ENCODE results near the gene ASCC1.
"Not testable (repeated sequence)": the region's sequence is repeated elsewhere in the genome, so short reads cannot be mapped to it uniquely, and the experiment has no call there.

The ASCC1 gene

GRCh38 chr10:72215611-72216549 lies at the start of gene ASCC1, which contains the start of gene ANAPC16:
Gene ASCC1, minus strand, starts transcription at chr10:72216276. Its CDS starts 2,978 bp downstream, at chr10:72213298.
Gene ANAPC16, plus strand, starts transcription at chr10:72216012. Its CDS starts 7,903 bp downstream, at chr10:72223915.
- DNase-seq = peak; percentile 85

- no peak for DNase-seq
Observed at GRCh38 chr10:72265508-72265907, 49.4 kb upstream of the ASCC1 start.

GRCh38 chr10:72264536-72264935 lies 48.5 kb upstream of the ASCC1 start:
- DNase-seq = no peak

GRCh38 chr10:72263613-72264241 lies 47.7 kb upstream of the ASCC1 start:
- DNase-seq = no peak

GRCh38 chr10:72261784-72262404 lies 45.8 kb upstream of the ASCC1 start:
- no peak for DNase-seq

GRCh38 chr10:72260976-72261783 lies 45.1 kb upstream of the ASCC1 start:
- DNase-seq = no peak

GRCh38 chr10:72260239-72260975 lies 44.3 kb upstream of the ASCC1 start:
- peak; percentile 40 for DNase-seq

- no peak for DNase-seq
Observed at GRCh38 chr10:72259491-72260238, 43.6 kb upstream of the ASCC1 start.

GRCh38 chr10:72258617-72259016 lies 42.5 kb upstream of the ASCC1 start:
- DNase-seq = no peak

GRCh38 chr10:72257051-72257892 lies 41.2 kb upstream of the ASCC1 start:
- DNase-seq = no peak

- no peak for DNase-seq
Observed at GRCh38 chr10:72255977-72256729, 40.1 kb upstream of the ASCC1 start.

- DNase-seq = no peak
Observed at GRCh38 chr10:72254813-72255568, 38.9 kb upstream of the ASCC1 start.

GRCh38 chr10:72253578-72253977 lies 37.5 kb upstream of the ASCC1 start:
- no peak for DNase-seq

- DNase-seq = no peak
Observed at GRCh38 chr10:72252972-72253371, 36.9 kb upstream of the ASCC1 start.

GRCh38 chr10:72251635-72252034 lies 35.6 kb upstream of the ASCC1 start:
- DNase-seq = no peak

- DNase-seq = no peak
Observed at GRCh38 chr10:72250666-72251065, 34.6 kb upstream of the ASCC1 start.

- not testable (repeated sequence) for DNase-seq
Observed at GRCh38 chr10:72249176-72249862, 33.2 kb upstream of the ASCC1 start.
